Lower leg skin (tissue), 4 donors: ENCODE measurements around the gene AKTIP. TPM values are rescaled to one million over a fixed set of nuclear protein-coding genes. Genes with fewer than 3 reads are reported as not detected.

Experiments used
- DNase-seq, 2 donors: peaks; one replicate each; pipeline ENCODE4 v3.0.0-alpha.2; 2019; ENCODE audit warnings: low spot score in 2 of 2
- H3K4me3 ChIP-seq: fragments of 200-600 bp; sonication (generic); 2 replicates; pipeline ENCODE4 v1.5.1; 2017; ENCODE audit warnings: mild to moderate bottlenecking, low read depth; ENCODE audit not compliant: poor library complexity, severe bottlenecking
- CTCF ChIP-seq, 3 donors: fragments of 450-650 bp; IDR thresholded peaks; one replicate each; pipeline ENCODE4 v1.5.1; 2016; ENCODE audit warnings: antibody characterized with exemption in 3 of 3, mild to moderate bottlenecking in 3 of 3, moderate library complexity in 2 of 3
- POLR2A ChIP-seq, 2 donors: fragments of 450-650 bp; IDR thresholded peaks; one replicate each; pipeline ENCODE4 v1.6.1; 2016 to 2017; ENCODE audit warnings: antibody characterized with exemption in 2 of 2, mild to moderate bottlenecking in 1 of 2, moderate library complexity in 1 of 2
- WGBS, 2 donors: methylation state at CpG; one replicate each; pipeline ENCODE4 v1.1.5; 2018; 5-methylcytosine and 5-hydroxymethylcytosine counted together
- intact Hi-C: fragments of 100-400 bp; cut with DNase I; formaldehyde crosslinking; loops from one replicate; pipeline ENCODE4 v1.15.0; 2023; ENCODE audit warnings: low total_unique reads
- total RNA-seq, 4 donors: library from RNA; depleted of rRNA; stranded (reverse); fragments of >200 nt; gene quantifications; one replicate each; pipeline ENCODE4 v1.1.0, GENCODE V29; 2016

Gene AKTIP
- total RNA-seq, 4 donors from 2014 or later, result 30.9 to 90.9 (median 59.9) TPM

GRCh38 chr16:53492503-53492902 lies 10.5 kb downstream of the AKTIP start:
- TF ChIP-seq POLR2A (IDR thresholded peaks at IDR 0.05) (no peak), CTCF (IDR thresholded peaks at IDR 0.05) (no peak)
- 97 to 98% methylated on average over 1 of the region's 1 CpG for WGBS, 2 donors
- no peak overlapping the region for H3K4me3 ChIP-seq
- no peak for DNase-seq
- intact Hi-C loops, result no loop called here

DNA sequence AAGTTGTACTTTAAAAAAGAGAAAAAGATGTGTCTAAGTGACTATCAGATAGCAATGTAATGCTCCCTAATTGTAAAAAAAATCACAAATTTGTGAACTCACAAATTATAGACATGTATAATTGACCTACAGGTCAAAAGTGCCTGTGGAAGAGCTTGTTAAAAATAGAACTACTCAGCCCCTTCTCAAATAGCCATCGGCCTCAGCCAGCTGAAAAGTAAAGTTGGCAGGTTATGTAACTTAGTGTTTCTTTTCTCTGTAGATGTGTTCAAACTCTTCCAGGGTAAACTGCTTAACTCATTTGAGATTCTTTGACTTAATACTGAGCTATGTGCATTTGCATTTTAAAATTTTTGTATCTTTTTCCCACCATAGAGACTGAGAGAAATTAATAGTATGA lies 13.3 kb downstream of the AKTIP start:
- 78 to 89% methylated on average over 1 of the region's 1 CpG for WGBS, 2 donors
- TF ChIP-seq POLR2A (IDR thresholded peaks at IDR 0.05), result no peak
- TF ChIP-seq CTCF (IDR thresholded peaks at IDR 0.05), result no peak

DNA sequence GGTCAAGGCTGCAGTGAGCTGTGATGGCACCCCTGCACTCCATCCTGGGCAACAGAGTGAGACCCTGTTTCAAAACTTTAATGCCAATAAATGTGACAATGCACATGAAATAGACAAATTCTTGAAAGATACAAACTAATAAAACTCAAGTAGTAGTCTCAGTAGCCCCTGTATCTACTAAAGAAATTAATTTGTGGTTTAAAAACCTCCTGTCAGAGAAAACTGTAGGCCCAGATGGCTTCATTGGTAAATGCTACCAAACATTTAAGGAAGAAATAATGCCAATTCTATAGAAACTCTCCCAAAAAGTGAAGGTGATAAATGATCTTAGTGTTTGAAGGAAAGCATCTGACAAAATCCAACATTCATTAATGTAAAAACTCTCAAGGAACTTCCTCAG lies 16.8 kb downstream of the AKTIP start:
- TF ChIP-seq POLR2A (IDR thresholded peaks at IDR 0.05), result no peak
- no peak overlapping the region for H3K4me3 ChIP-seq
- intact Hi-C loops, result no loop called here
- no peak for DNase-seq

More for the DNA sequence above, 13.3 kb downstream of the AKTIP start:
- no peak for DNase-seq
- intact Hi-C loops, result no loop called here
- H3K4me3 ChIP-seq, result no peak overlapping the region

DNA sequence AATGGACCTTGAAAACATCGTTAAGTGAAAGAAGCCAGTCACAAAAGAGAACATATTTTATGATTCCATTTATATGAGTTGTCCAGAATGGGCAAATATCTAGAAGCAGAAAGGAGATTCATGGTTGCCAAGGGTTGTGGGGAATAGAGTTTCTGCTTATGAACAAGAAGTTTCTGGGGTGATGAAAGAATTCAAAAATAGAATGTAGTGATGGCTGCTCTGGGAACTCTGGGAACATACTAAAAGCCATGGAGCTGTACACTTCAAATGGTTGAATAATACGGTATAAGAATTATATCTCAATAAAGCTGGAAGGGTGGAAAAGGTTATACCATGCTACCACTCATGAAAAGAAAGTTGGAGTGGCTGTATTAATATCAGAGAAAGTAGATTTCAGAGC lies 18.5 kb downstream of the AKTIP start:
- intact Hi-C loops, result no loop called here
- no peak for DNase-seq
- TF ChIP-seq POLR2A (IDR thresholded peaks at IDR 0.05) (no peak), CTCF (IDR thresholded peaks at IDR 0.05) (no peak)
- H3K4me3 ChIP-seq, result no peak overlapping the region
- 95 to 97% methylated on average over 2 of the region's 2 CpGs for WGBS, 2 donors

DNA sequence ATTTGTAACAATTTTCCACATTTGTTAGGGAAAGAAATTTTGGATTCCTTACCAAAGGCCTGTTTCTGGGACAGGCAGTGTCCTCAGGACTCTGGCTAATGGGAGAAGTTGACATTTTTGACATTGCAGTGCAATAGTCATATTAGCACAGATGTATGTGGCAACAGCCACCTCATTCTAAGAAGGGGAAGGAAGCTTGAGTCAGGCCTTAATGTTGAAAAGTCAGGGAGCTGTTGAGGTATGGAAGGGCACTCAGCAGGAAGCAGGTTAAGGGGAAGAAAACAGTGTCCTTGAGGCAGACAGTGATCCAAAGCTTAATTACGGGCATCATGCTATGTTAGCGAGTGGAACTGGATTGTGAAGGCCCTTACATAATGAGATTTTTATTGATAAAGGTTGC lies 20.9 kb downstream of the AKTIP start:
- no peak overlapping the region for H3K4me3 ChIP-seq
- DNase-seq, result no peak
- TF ChIP-seq POLR2A (IDR thresholded peaks at IDR 0.05) (no peak), CTCF (IDR thresholded peaks at IDR 0.05) (no peak)
- 90 to 97% methylated on average over 2 of the region's 2 CpGs for WGBS, 2 donors
- intact Hi-C loops, result no loop called here

DNA sequence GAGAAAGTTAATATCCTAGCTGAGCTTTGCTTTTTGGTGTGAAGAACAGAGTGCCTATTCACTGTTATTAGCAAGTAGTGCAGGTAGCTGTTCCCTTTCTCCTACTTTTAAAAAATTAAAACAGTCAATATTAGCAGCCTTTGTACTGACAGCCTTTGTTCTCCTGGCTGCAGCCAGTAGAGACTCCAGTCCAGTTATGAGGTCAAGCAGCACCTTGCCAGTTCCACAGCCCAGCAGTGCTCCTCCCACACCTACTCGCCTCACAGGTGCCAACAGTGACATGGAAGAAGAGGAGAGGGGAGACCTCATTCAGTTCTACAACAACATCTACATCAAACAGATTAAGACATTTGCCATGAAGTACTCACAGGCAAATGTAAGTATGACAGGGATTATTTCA lies 22.6 kb downstream of the AKTIP start:
- WGBS, 2 donors, result 79 to 94% methylated on average over 1 of the region's 1 CpG
- intact Hi-C loops, result no loop called here
- H3K4me3 ChIP-seq, result no peak overlapping the region
- DNase-seq, result no peak
- no peak for TF ChIP-seq POLR2A (IDR thresholded peaks at IDR 0.05)
- no peak for TF ChIP-seq CTCF (IDR thresholded peaks at IDR 0.05)
